Aorta (tissue), 5 donors: ENCODE measurements around the gene FUT3. TPM values are rescaled to one million over a fixed set of nuclear protein-coding genes. Genes with fewer than 3 reads are reported as not detected.

Experiments used
- ATAC-seq: fragments of 200-7000 bp; cut with Tn5 transposase; one replicate; pipeline ENCODE4 v1.9.1; 2022; ENCODE audit warnings: moderate library complexity; ENCODE audit not compliant: low FRiP score
- DNase-seq, 2 donors: peaks; one replicate each; pipeline ENCODE4 v3.0.0-alpha.2; 2020
- H3K27ac ChIP-seq, 2 donors: one replicate each; pipeline ENCODE4 v1.5.1; 2013; ENCODE audit warnings: low read length in 2 of 2, mild to moderate bottlenecking in 2 of 2, moderate library complexity in 2 of 2, control low read depth in 1 of 2, inconsistent platforms in 1 of 2, low read depth in 1 of 2
- H3K27me3 ChIP-seq, 2 donors: one replicate each; pipeline ENCODE4 v1.6.1; 2013; ENCODE audit warnings: control low read depth in 1 of 2, low read length in 1 of 2, mild to moderate bottlenecking in 1 of 2, moderate library complexity in 1 of 2; ENCODE audit not compliant: insufficient read depth in 2 of 2, control insufficient read depth in 1 of 2
- H3K36me3 ChIP-seq, 2 donors: one replicate each; pipeline ENCODE4 v1.6.1; 2013; ENCODE audit warnings: control low read depth in 1 of 2, low read length in 1 of 2, mild to moderate bottlenecking in 1 of 2; ENCODE audit not compliant: insufficient read depth in 2 of 2, control insufficient read depth in 1 of 2
- H3K4me1 ChIP-seq, 2 donors: one replicate each; pipeline ENCODE4 v1.6.1; 2013; ENCODE audit warnings: low read length in 2 of 2, control low read depth in 1 of 2, mild to moderate bottlenecking in 1 of 2, moderate library complexity in 1 of 2; ENCODE audit not compliant: insufficient read depth in 2 of 2, control insufficient read depth in 1 of 2
- H3K4me3 ChIP-seq, 2 donors: one replicate each; pipeline ENCODE4 v1.5.1; 2013; ENCODE audit warnings: low read length in 2 of 2, control low read depth in 1 of 2, mild to moderate bottlenecking in 1 of 2
- H3K9me3 ChIP-seq: one replicate; pipeline ENCODE4 v1.6.1; 2013; ENCODE audit warnings: mild to moderate bottlenecking, low read length; ENCODE audit not compliant: control insufficient read depth
- WGBS, 2 donors: extraction: QIAGEN DNeasy Blood & Tissue Kit; methylation state at CpG; one replicate each; pipeline ENCODE4 v1.1.7; 2013; 5-methylcytosine and 5-hydroxymethylcytosine counted together
- intact Hi-C, 2 donors: fragments of 100-400 bp; cut with DNase I; formaldehyde crosslinking; loops; one replicate each; pipeline versions ENCODE4 v1.14.2 to v1.15.0; 2022
- long read RNA-seq, 2 donors: library from polyadenylated mRNA; unstranded; transcript quantifications; one replicate each; pipeline ENCODE4 v2.0.0, GENCODE V29; 2020 to 2021
- polyA plus RNA-seq, 2 donors: library from polyadenylated mRNA; stranded (reverse); fragments of 200-250 nt; gene quantifications; one replicate each; pipeline ENCODE4 v1.2.3, GENCODE V29; 2013
- total RNA-seq, 2 donors: library from RNA; stranded (reverse); fragmentation: NEBNext Ultra II Directional; extraction: Animal tissue kit (Norgen Biotek cat#: 25700); gene quantifications; one replicate each; pipeline ENCODE4 v1.2.1, GENCODE V29; 2021
- donor health status: healthy with polysubstance abuse.
- donor health status: Bipolar disorder and iron deficiency.
- donor health status: DM: no; HTN: no; CAD: no.
- donor health status: DM: no; HTN: no; CAD: no.
- donor health status: DM: yes; HTN: yes; CAD: no.

FUT3 gene
- total RNA-seq (not detected), polyA plus RNA-seq (1 to 10 TPM in 1 of 2 donors, under 1 TPM in 1; 0.38 to 3.3 TPM)
- long read RNA-seq, donor 1, result 0 reads
- long read RNA-seq, donor 2, result 0 reads

- 88% methylated on average over 10 of the region's 10 CpGs for WGBS, 2 donors
- DNase-seq (no peak), ATAC-seq (no peak)
- intact Hi-C loops, result no loop called here
- Histone ChIP-seq H3K27me3 (no peaks in the 10 kb centered on the region), H3K36me3 (no peaks in the 10 kb centered on the region), H3K4me1 (no peaks in the 10 kb centered on the region), H3K27ac (no peak within 1 kb of the TSS), H3K4me3 (no peak within 1 kb of the TSS), H3K9me3 (no peaks in the 10 kb centered on the region)
Observed at GRCh38 chr19:5851302-5851701, at the start of gene FUT3. FUT3 (minus strand) TSS chr19:5851449.

- Histone ChIP-seq H3K4me3 (no peak overlapping the region), H3K27ac (no peak overlapping the region), H3K27me3 (no peaks in the 10 kb centered on the region), H3K36me3 (peaks cover 0 to 2% of the 10 kb centered on the region in 2 donors), H3K9me3 (no peaks in the 10 kb centered on the region), H3K4me1 (no peaks in the 10 kb centered on the region)
- ATAC-seq, result no peak
- intact Hi-C loops, result no loop called here
- DNase-seq, result no peak
- 90 to 91% methylated on average over 8 of the region's 8 CpGs for WGBS, 2 donors
Observed at GRCh38 chr19:5900976-5901375, 49.7 kb upstream of the FUT3 start.

- intact Hi-C loops, result loop anchor here in 1 of 2 donors (10.0 kb wide), 1 partner anchor 95 kb away; the partner anchor contains the start of gene NRTN
- no peak overlapping the region for H3K4me3 ChIP-seq
Observed at GRCh38 chr19:5899728-5900526, 48.7 kb upstream of the FUT3 start.

GRCh38 chr19:5897189-5897969 lies 46.1 kb upstream of the FUT3 start:
- Histone ChIP-seq H3K4me3 (no peak overlapping the region), H3K4me1 (no peaks in the 10 kb centered on the region), H3K27me3 (no peaks in the 10 kb centered on the region), H3K9me3 (no peaks in the 10 kb centered on the region), H3K36me3 (peaks cover 0 to 2% of the 10 kb centered on the region in 2 donors), H3K27ac (no peak overlapping the region)
- DNase-seq (no peak), ATAC-seq (no peak)
- WGBS, 2 donors, result 95 to 96% methylated on average over 30 of the region's 30 CpGs
- intact Hi-C loops, result loop anchor here in 1 of 2 donors (10.0 kb wide), 1 partner anchor 93 kb away; the partner anchor contains the start of gene NRTN

More at GRCh38 chr19:5899728-5900526, 48.7 kb upstream of the FUT3 start:
- Histone ChIP-seq H3K36me3 (peaks cover 0 to 2% of the 10 kb centered on the region in 2 donors), H3K4me1 (no peaks in the 10 kb centered on the region), H3K27ac (no peak overlapping the region), H3K9me3 (no peaks in the 10 kb centered on the region), H3K27me3 (no peaks in the 10 kb centered on the region)
- DNase-seq (no peak), ATAC-seq (no peak)
- 90 to 95% methylated on average over 13 of the region's 13 CpGs for WGBS, 2 donors

GRCh38 chr19:5896365-5897076 lies 45.3 kb upstream of the FUT3 start:
- H3K4me1 ChIP-seq, result no peaks in the 10 kb centered on the region
- H3K9me3 ChIP-seq, result no peaks in the 10 kb centered on the region
- DNase-seq (no peak), ATAC-seq (no peak)
- intact Hi-C loops, result loop anchor here in 1 of 2 donors (10.0 kb wide), 1 partner anchor 92 kb away; the partner anchor contains the start of gene NRTN
- H3K27ac ChIP-seq, result no peak overlapping the region
- H3K27me3 ChIP-seq, result no peaks in the 10 kb centered on the region
- H3K4me3 ChIP-seq, result no peak overlapping the region
- WGBS, 2 donors, result 95 to 96% methylated on average over 25 to 29 of the region's 29 CpGs
- peaks cover 0 to 2% of the 10 kb centered on the region in 2 donors for H3K36me3 ChIP-seq

GRCh38 chr19:5895890-5896289 lies 44.6 kb upstream of the FUT3 start:
- H3K4me1 ChIP-seq, result no peaks in the 10 kb centered on the region
- no peak for DNase-seq
- H3K27me3 ChIP-seq, result no peaks in the 10 kb centered on the region
- H3K9me3 ChIP-seq, result no peaks in the 10 kb centered on the region
- H3K4me3 ChIP-seq, result no peak overlapping the region
- intact Hi-C loops, result loop anchor here in 1 of 2 donors (10.0 kb wide), 1 partner anchor 91 kb away; the partner anchor contains the start of gene NRTN
- ATAC-seq, result no peak
- H3K27ac ChIP-seq, result no peak overlapping the region
- 96% methylated on average over 8 of the region's 8 CpGs for WGBS, 2 donors
- peaks cover 0 to 2% of the 10 kb centered on the region in 2 donors for H3K36me3 ChIP-seq

- H3K27ac ChIP-seq, result no peak overlapping the region
- 74 to 75% methylated on average over 14 to 15 of the region's 15 CpGs for WGBS, 2 donors
- intact Hi-C loops, result loop anchor here in 1 of 2 donors (10.0 kb wide), 1 partner anchor 91 kb away; the partner anchor contains the start of gene NRTN
- no peak for ATAC-seq
- no peaks in the 10 kb centered on the region for H3K4me1 ChIP-seq
- H3K27me3 ChIP-seq, result no peaks in the 10 kb centered on the region
- DNase-seq, result no peak
- no peaks in the 10 kb centered on the region for H3K9me3 ChIP-seq
- H3K36me3 ChIP-seq, result peaks cover 0 to 2% of the 10 kb centered on the region in 2 donors
- H3K4me3 ChIP-seq, result no peak overlapping the region
Observed at GRCh38 chr19:5895409-5895808, 44.2 kb upstream of the FUT3 start.
